ENCODE data around the gene CEP131.

DNA sequence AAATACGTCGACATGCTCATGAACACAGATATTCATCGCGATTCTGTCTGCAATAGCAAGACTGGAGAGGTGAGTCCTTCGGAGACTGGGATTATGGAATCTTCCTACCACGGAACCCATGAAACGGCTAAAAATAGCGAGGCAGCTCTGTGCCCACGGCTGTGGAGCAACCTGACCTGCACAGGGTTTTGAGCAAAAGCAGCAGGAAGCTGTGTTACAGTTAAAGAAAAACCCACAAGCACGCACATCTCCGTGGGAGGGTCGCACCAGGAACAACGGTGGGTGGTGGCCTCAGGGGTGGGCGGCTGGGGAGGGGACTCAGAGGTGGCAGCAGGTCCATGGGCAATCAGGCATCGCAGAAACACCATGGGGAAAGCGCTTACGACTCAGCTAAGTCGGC lies 47.5 kb upstream of the CEP131 start:
- TF ChIP-seq RAD21 (conservative IDR thresholded peaks at IDR 0.05) (no peak), CTCF (IDR thresholded peaks at IDR 0.05; ENCODE audit: poor library complexity, severe bottlenecking) (no peak), EZH2 (IDR thresholded peaks at IDR 0.05; ENCODE audit: borderline replicate concordance, insufficient read depth, low read length, poor library complexity, severe bottlenecking) (no peak), REST (IDR thresholded peaks at IDR 0.05; ENCODE audit: borderline replicate concordance) (no peak), TAF1 (IDR thresholded peaks at IDR 0.05; ENCODE audit: low read depth) (no peak), EP300 (conservative IDR thresholded peaks at IDR 0.05; ENCODE audit: poor library complexity, severe bottlenecking) (no peak)
